ENCODE results near the gene LIN7C.
A peak's percentile ranks its signal among the peaks of the same experiment; 100 is the strongest.
"Not testable (repeated sequence)": the region's sequence is repeated elsewhere in the genome, so short reads cannot be mapped to it uniquely, and the experiment has no call there.

Gene LIN7C

GRCh38 chr11:27468995-27469695, 37.4 kb downstream of the LIN7C start:
- DNase-seq (ENCODE audit: low spot score): no peak

- peak; percentile 38 for DNase-seq (ENCODE audit: low spot score)
These were observed 38.2 kb downstream of the LIN7C start for GRCh38 chr11:27468209-27468994.

- no peak for DNase-seq (ENCODE audit: low spot score)
These were observed 39.2 kb downstream of the LIN7C start for GRCh38 chr11:27467181-27467913.

- no peak for DNase-seq (ENCODE audit: low spot score)
These were observed 40.2 kb downstream of the LIN7C start for GRCh38 chr11:27466363-27466762.

GRCh38 chr11:27465629-27466028, 40.9 kb downstream of the LIN7C start:
- no peak for DNase-seq (ENCODE audit: low spot score)

- DNase-seq (ENCODE audit: low spot score): no peak
These were observed 41.7 kb downstream of the LIN7C start for GRCh38 chr11:27464909-27465308.

- DNase-seq (ENCODE audit: low spot score): no peak
These were observed 42.3 kb downstream of the LIN7C start for GRCh38 chr11:27464289-27464696.

- DNase-seq (ENCODE audit: low spot score): no peak
These were observed 44.0 kb downstream of the LIN7C start for GRCh38 chr11:27462543-27462942.

- no peak for DNase-seq (ENCODE audit: low spot score)
These were observed 46.2 kb downstream of the LIN7C start for GRCh38 chr11:27460158-27460978.

GRCh38 chr11:27459191-27459590, 47.4 kb downstream of the LIN7C start:
- DNase-seq (ENCODE audit: low spot score): no peak

GRCh38 chr11:27458182-27458581, 48.4 kb downstream of the LIN7C start:
- DNase-seq (ENCODE audit: low spot score): no peak

GRCh38 chr11:27456795-27457329, 49.7 kb downstream of the LIN7C start:
- no peak for DNase-seq (ENCODE audit: low spot score)

- DNase-seq (ENCODE audit: low spot score): no peak
These were observed 50.3 kb downstream of the LIN7C start for GRCh38 chr11:27456140-27456794.

GRCh38 chr11:27455667-27456066, 50.9 kb downstream of the LIN7C start:
- DNase-seq (ENCODE audit: low spot score): no peak

GRCh38 chr11:27453701-27454100, 52.9 kb downstream of the LIN7C start:
- no peak for DNase-seq (ENCODE audit: low spot score)

- no peak for DNase-seq (ENCODE audit: low spot score)
These were observed 54.4 kb downstream of the LIN7C start for GRCh38 chr11:27452147-27452546.

GRCh38 chr11:27451244-27451965, 55.2 kb downstream of the LIN7C start:
- DNase-seq (ENCODE audit: low spot score): no peak

- DNase-seq (ENCODE audit: low spot score): not testable (repeated sequence)
These were observed 58.4 kb downstream of the LIN7C start for GRCh38 chr11:27448184-27448540.

GRCh38 chr11:27447288-27448183, 59.0 kb downstream of the LIN7C start:
- no peak for DNase-seq (ENCODE audit: low spot score)

All from AG08396 (cell line).